ENCODE results near the gene GPR89B.
"Not testable (repeated sequence)": the region's sequence is repeated elsewhere in the genome, so short reads cannot be mapped to it uniquely, and the experiment has no call there.

The GPR89B gene

DNA sequence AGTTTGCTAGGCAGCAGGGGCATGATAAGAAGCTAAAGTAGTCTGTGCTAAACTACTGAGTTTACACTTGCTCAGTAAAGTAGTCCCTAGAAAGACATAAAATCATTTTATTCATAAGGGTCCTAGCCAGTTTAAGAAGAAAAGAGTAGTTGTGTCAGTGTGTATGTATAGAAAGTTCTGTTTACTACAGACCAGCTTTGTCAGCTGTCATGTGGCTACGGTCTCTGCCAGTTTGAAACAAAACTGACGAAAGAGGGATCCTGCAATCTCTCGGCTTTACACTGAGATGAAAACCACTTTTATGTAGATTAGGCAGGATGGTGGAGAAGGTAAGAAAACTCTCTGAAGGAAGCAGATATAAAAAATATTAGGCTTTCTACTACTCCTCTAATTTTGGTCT is 7.1 kb downstream of the GPR89B start:
- DNase-seq (ENCODE audit: low spot score); FAIRE-seq: not testable (repeated sequence)

- not testable (repeated sequence) for DNase-seq (ENCODE audit: low spot score); FAIRE-seq
These were observed 12.2 kb downstream of the GPR89B start for GRCh38 chr1:147940456-147940855.

DNA sequence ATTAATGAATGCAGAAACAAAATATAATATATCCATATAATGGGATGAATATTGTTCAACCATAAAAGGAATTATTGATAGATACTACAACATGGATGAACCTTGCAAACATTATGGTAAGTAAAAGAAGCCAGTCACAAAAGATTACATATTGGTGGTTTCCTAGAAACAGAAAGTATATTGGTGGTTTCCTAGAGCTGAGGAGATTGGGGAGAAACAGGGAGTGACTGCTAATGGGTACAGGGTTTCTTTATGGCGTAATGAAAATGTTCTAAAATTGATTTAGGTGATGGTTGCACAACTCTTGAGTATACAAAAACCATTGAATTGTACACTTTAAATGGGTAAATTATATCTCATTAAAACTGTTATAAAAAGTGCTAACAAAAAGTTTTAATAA is 14.3 kb downstream of the GPR89B start:
- not testable (repeated sequence) for DNase-seq (ENCODE audit: low spot score); FAIRE-seq

DNA sequence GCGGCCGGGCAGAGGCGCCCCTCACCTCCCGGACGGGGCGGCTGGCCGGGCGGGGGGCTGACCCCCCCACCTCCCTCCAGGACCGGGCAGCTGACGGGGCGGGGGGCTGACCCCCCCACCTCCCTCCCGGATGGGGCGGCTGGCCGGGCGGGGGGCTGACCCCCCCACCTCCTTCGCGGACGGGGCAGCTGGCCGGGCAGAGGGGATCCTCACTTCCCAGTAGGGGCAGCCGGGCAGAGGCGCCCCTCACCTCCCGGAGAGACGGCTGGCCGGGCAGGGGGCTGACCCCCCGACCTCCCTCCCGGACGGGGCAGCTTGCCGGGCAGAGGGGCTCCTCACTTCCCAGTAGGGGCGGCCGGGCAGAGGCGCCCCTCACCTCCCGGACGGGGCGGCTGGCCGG is 21.3 kb downstream of the GPR89B start:
- DNase-seq (ENCODE audit: low spot score); FAIRE-seq: not testable (repeated sequence)

DNA sequence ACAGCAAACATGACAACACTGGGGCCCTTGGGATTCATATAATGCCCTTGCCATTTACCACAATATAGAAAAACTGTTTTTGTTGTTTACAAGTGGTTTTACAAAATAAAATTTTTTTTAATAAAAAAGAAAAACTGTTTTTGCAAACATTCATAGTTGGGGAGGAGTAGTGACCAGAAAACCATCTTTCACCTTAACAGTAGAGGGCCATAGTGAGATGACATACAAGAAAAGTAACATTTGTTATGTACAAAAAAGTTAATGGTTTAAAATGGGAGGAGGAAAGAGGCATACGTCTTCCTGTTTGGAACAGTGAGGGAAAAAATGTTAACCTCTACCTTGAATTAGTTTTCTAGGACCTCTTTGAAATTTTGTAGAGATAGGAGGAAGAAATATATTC is 30.7 kb downstream of the GPR89B start:
- not testable (repeated sequence) for DNase-seq (ENCODE audit: low spot score); FAIRE-seq

DNA sequence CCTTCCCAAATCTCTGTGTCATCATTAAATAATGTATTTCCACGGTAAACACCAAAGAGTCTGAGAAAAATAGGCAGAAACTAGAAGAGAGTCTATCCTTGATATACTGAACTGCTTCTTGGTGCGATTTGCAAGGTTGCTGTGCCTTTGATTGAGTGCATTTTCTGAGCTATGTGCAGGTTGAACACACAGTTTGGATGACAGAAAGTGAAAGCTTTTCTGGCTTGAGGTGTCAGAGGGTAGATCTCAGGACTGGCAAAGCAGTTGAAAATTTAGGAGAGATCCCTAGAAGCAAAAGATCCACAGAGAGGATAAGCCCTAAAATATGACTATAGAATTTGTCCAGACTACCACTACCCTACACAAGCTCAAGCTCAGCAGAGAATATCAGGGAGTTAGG is 31.5 kb downstream of the GPR89B start:
- FAIRE-seq; DNase-seq (ENCODE audit: low spot score): not testable (repeated sequence)

- not testable (repeated sequence) for DNase-seq (ENCODE audit: low spot score); FAIRE-seq
These were observed 36.4 kb downstream of the GPR89B start for GRCh38 chr1:147964575-147964974.

- FAIRE-seq = not testable (repeated sequence)
These were observed 38.4 kb downstream of the GPR89B start for GRCh38 chr1:147966657-147967056.

DNA sequence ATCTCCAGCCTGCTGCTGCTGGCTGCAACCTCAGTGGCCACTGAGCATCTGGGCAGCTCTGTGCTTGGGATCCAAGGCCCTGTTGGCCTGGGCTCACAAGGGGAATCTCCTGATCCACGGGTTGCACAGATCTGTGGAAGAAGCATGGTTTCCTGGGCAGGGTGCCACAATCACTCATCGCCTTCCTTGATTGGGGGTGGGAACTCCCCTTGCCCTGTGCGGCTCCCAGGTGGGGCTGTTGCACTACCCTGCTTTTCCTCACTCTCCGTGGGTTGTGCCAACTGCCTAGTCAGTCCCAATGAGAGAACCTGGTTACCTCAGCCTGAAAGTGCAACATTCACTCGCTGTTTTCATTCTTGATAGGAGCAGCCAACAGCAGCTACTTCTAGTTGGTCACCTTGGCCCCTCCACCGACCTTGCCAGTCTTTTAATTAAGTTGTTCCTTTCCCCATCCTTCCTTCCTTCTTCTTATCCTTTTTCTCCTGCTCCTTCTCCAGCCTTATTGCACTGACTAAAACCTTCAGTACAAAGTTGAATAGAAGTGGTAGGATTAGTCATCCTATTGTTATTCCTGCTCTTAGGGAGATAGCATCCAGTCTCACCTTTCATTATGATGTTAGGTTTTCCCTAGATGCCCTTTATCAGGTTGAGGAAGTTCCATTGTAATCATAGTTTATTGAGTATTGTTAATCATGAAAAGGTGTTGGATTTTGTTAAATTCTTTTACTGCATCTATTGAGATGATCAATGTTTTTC is 50.9 kb downstream of the GPR89B start:
- not testable (repeated sequence) for FAIRE-seq; DNase-seq (ENCODE audit: low spot score)

More at GRCh38 chr1:147966657-147967056, 38.4 kb downstream of the GPR89B start:
- DNase-seq (ENCODE audit: low spot score) = not testable (repeated sequence)

- not testable (repeated sequence) for DNase-seq (ENCODE audit: low spot score); FAIRE-seq
These were observed 57.2 kb downstream of the GPR89B start for GRCh38 chr1:147985374-147985773.

GRCh38 chr1:147987893-147988292 is 59.7 kb downstream of the GPR89B start:
- not testable (repeated sequence) for DNase-seq (ENCODE audit: low spot score); FAIRE-seq

GRCh38 chr1:147992916-147993315 is 64.7 kb downstream of the GPR89B start:
- not testable (repeated sequence) for DNase-seq (ENCODE audit: low spot score); FAIRE-seq

DNA sequence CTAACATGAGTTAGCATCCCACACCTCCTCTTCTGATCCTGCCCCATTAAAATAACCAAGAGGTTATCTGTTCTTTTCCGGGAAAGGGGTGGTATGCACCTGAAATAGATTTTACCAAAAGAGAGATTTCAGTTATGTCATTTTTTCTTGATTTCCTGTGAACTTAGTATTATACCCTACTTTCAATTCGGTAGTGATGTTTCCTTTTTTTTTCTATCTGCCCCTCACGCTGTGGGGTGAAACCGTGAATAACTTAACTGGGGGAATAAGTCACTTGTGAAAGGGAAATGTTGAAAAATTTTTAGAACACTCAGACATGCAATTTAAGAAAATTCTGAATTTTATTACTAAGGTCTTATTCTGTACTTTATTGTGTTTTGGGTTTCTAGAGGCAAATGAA is 65.2 kb downstream of the GPR89B start:
- not testable (repeated sequence) for DNase-seq (ENCODE audit: low spot score); FAIRE-seq

- not testable (repeated sequence) for FAIRE-seq; DNase-seq (ENCODE audit: low spot score)
These were observed 65.8 kb downstream of the GPR89B start for GRCh38 chr1:147993825-147994615.

- FAIRE-seq; DNase-seq (ENCODE audit: low spot score): not testable (repeated sequence)
These were observed 67.9 kb downstream of the GPR89B start for GRCh38 chr1:147996088-147996487.

DNA sequence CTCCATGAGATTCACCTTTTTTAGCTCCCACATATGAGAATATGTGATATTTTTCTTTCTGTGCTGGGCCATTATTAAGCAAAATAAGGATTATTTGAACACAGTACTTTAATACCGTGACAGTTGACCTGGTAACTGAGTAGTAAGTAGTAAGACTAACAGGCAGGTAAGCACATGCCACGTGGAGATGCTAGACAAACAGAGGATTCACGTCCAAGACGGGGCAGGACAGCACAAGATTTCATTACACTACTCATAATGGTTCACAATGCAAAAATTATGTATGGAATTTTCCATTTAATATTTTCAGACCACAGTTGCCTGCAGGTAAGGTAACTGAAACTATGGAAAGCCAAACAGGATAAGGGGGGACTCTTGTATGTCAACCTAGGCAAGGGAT is 79.5 kb downstream of the GPR89B start:
- not testable (repeated sequence) for FAIRE-seq; DNase-seq (ENCODE audit: low spot score)

- DNase-seq (ENCODE audit: low spot score) (no peak), FAIRE-seq (no peak)
These were observed 82.3 kb downstream of the GPR89B start for GRCh38 chr1:148010527-148010926.

DNA sequence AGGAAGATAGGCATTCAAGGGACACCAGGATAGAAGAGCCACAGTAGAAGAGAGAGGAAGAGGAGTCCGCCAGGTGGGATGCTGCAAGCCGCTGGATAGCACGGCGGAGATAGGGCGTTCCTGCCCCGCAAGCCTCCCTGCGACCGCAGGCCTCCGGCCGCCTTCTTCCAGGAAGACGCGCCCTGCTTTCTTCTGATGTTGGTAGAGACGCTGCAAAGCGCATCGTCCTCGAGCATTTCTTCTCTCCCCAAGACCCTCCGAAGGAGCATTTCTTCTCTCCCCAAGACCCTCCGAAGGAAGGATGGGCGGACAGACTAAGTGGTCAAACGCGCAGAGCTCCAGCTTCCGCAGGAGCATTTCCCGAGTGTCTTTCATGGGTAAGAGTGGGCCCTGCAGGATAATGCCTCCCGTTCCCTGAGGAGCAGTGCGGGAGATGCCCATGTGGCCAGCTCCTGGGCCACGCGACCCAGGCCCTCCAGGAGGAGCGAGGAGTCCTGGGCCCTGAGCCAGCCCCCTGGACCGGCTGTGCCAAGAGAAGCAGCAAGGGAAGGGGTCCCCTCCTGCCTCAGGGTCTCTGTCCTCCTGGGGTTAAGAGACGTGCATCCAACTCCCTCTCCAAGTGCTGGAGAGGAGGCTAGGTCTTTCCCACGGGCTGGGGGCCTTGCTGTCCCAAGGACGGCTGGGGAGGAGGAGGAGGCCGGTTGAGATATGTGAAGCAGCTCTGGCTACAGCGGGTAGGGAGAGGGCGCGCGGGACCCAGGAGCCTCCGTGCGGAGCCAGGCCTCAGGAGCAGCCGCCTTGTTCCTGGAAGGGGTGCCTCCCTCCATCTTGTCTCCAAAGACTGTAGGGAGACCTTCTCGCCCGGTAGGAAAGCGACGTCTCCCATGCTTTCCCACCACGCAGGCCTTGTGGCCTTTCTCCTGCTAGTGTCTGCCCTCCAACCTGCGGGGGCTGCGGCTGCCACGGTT is 85.2 kb downstream of the GPR89B start:
- not testable (repeated sequence) for DNase-seq (ENCODE audit: low spot score); FAIRE-seq

DNA sequence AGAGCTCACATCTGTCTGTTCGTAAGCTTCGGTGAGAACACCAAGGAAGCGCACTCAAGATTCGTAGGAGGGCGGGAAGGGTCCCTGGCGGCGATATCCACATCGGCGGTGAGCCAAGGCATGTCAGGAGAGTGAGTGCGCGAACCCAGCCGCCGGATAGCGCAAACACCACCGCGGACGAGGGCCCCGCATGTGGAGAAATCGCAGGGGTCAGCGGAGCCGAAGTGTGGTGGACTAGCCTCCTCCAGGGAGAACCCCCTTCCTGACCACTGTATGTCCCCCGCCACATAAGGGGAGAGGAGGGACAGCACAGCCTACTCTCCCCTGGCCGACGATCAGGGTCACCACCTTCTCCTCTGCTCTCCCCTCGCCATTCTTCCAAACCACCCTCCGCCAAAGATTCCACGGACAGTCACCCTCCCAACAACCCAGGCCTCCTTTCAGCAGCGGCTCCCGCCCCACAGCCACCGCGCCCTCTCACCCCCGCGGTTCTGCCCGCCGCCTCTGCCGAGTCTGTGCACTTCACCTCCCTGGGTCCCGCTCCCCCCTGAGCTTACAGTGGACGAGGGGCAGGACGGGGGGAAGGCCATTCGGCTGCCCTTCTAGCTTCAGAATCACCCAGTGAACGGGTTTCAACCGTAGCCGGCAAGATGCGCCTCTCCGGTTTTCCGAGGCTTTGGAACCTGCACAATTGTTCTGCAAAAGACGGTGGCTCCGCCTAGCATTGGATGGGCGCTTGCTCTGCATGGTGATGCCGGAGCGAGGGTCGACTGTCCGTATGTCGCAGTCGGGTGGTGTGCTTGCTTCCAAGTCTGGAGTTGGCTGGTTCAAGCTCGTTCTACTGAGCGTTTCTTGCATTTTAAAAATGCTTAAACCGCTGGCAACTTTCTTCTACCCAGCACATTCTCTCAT is 86.3 kb downstream of the GPR89B start:
- not testable (repeated sequence) for DNase-seq (ENCODE audit: low spot score); FAIRE-seq

- not testable (repeated sequence) for FAIRE-seq
These were observed 96.7 kb downstream of the GPR89B start for GRCh38 chr1:148024918-148025317.

More at GRCh38 chr1:148024918-148025317, 96.7 kb downstream of the GPR89B start:
- DNase-seq (ENCODE audit: low spot score) = not testable (repeated sequence)
